HG02884 (cell line): ENCODE data around the gene STIM2.
A peak's percentile ranks its signal among the peaks of the same experiment; 100 is the strongest.
"Not testable (repeated sequence)": the region's sequence is repeated elsewhere in the genome, so short reads cannot be mapped to it uniquely, and the experiment has no call there.

Experiments used
- ATAC-seq: cut with Tn5 transposase; IDR thresholded peaks from one replicate; pipeline ENCODE4 v1.9.1; 2021; ENCODE audit warnings: mild to moderate bottlenecking, moderate library complexity; ENCODE audit not compliant: unreplicated experiment

Gene STIM2

DNA sequence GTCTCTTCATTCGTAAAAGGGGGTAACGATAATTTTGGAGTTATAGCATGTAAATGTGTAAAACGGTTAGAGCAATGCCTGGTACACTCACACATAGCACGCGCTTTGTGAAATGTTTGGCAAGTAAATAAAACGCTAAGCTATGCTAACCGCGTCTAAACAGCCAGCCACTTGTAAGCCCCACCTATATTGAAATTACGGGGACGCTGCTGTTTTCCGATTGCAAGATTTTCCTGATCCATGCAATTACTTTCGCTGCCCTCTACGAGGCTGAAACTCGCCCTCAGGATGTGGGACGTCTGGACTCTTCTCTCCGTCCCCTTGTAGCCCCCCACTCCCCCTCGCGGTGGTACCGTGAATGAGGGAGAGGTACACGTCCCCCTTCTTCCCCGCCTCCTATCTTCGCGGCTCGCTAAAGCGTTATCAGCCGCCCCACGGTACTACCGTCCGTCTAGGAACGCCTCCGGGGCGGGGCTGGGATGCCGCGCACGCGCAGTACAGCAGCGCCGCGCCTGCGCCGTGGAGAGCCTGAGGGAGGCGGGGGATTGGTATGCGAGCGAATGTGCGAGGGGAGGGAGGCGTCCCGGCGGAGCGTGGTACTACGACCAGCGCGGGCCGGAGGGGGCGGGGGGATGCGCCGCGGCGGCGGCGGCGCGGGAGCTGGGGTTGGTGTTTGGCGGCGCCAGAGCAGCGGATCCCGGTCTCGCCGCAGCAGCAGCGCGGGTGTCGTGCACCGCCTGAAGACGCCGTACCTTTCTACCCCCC is at the start of gene STIM2:
Gene STIM2 (plus strand): TSS at position 685 of the 765 bp plus-strand sequence.
- peak; percentile 49 for ATAC-seq

DNA sequence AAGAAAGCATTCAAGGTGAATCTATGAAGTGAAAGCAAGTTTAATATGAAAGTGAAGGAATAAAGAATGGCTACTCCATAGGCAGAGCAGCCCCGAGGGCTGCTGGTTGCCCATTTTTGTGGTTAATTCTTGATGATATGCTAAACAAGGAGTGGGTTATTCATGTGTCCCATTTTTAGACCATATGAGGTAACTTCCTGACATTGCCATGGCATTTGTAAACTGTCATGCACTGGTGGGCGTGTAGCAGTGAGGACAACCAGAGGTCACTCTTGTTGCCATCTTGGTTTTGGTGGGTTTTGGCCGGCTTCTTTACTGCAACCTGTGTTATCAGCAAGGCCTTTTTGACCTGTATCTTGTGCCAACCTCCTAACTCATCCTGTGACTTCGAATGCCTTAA is 49.1 kb upstream of the STIM2 start:
- ATAC-seq = not testable (repeated sequence)

DNA sequence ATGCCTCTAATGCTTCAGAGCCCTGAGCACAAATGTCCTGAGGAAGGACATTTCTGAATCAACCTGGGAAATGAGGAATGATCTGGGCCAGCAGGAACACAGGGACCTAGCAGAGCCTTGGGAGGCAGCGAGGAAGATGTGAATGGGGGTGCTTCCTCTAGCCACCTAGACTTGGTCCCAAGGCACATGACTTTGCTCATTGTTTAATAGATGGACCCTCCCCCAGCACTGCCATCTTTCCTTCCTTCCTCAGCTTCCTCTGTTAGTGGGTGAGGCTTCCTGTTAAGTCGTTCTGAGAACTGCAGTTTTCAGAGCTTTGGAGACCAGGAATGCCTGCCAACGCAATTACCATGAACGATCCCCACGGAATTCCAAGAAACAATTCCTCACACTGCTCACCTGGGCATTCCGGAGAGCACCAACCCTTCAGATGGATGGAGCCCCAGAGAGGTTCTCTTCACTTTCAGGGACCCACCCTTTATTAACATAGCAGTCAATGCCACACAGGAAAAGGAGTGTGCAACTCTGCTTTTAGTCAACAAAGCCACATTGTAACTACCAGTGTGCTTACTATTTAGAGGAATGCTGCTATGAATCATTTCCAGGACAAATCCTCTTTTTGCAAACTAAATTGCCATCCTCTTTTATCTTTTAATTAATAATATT is 48.5 kb upstream of the STIM2 start:
- ATAC-seq = no peak

DNA sequence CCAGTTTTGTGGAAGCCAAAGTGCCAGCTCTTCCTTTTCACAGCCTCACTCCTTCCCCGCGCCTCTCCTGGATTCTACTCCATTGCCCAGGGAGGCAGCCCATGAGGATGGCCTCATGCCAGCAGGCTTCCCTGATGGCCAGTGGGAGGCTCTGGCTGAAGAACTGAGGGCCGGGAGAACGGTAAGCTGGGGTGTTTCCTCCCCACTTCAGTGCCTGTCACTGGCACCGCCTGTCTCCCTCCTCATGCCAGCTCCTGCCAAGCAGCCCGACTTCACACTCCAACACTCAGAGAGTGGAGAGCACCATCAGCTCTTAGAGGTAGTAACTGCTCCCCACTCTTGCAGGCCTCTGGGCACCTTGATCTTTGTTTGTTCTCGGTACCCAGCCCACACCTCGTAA is 46.9 kb upstream of the STIM2 start:
- ATAC-seq = no peak

DNA sequence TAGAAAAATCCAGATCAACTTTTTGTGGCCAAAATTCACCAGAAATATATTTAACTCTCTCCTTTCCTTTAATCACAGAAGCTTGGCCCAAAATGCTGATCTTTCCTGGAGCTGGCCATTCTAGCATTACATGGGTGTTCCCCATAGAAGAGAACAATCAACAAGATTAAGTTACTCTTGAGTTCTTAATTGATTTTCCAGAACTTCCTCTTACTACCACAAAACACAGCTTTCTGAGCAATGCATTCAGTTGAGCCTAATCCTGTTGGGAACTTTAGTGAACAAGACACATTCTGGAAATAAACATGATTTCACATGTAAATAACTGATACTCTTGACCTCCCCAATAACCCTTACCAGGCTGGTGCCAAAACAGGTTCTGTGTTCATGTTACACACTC is 45.4 kb upstream of the STIM2 start:
- no peak for ATAC-seq

DNA sequence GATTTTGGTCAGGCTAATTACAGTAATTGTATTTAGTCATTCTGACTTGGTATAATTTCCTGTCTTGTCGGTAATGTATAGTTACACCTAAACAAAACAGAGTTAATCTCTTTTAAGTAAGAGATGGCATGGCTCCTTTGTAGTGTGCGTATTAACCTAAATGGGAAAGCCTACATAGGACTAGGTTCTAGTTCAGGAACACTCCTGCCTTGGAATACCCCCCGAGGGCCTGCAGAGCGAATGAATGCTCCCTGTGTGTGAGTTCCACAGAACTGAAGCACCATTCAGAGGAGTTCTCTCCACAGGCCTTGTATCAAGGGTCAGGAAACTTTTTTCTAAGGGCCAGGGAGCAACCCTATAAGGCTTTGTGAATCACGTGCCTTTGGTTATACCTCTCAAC is 44.9 kb upstream of the STIM2 start:
- ATAC-seq = no peak

DNA sequence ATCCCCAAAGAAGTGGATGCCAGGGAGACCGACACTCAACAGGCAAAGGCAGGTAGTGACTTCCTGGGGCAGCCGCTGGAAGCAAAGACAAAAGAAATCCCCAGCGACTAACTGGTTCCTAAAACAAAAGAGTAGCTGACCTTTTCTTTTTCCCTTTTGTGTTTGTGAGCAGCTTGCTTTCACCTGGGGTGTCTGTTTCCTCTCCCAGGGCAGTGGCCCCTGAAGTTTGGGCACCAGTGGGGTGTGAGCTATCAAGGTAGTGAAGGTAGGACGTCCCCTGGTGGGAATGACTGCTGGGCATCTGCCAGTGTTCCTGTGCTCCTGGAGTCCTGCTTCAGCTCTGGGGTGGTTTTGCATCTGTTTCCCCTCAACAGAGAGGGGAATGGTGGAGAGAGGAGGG is 41.6 kb upstream of the STIM2 start:
- no peak for ATAC-seq

DNA sequence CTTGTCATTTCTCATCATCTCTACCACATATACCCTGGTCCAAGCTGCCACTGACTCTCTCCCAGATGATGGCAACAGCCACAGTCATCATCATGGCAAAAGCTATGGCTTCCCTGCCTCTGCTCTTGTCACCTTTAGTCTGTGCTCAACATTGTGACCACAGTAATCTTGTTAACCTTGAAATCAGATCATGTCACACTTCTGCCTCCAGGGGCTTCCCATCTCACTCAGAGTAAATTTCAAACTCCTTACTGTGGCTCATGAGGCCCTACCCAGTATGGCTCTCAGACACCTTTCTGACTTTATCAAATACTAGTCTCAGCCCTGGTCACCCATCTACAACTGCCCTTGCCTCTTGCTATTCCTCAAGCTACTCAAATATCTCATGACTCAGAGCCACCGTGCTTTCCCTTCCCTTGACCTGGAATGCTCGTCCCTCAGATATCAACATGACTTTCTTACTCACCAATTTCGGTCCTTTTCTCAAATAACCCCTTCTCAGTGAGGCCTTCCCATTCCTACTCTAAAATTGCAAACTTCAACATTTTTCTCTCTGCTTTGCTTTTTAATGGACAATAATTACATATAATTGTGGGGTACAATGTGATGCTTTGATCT is 41.1 kb upstream of the STIM2 start:
- ATAC-seq = peak; percentile 32

DNA sequence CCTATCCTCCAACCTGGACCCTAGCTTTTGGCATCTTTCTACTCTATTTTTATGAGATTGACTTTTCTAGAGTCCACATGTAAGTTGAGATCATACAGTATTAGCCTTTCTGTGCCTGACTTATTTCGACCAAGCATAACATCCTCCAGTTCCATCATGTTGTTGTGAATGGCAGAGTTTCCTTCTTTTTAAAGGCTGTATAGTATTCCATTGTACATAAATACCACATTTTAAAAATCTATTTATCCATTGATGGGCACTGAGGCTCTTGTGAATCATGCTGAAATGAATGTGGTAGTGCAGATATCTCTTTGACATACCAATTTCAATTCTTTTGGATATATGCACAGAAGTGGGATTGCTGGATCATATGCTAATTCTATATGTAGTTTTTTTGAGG is 40.3 kb upstream of the STIM2 start:
- no peak for ATAC-seq

DNA sequence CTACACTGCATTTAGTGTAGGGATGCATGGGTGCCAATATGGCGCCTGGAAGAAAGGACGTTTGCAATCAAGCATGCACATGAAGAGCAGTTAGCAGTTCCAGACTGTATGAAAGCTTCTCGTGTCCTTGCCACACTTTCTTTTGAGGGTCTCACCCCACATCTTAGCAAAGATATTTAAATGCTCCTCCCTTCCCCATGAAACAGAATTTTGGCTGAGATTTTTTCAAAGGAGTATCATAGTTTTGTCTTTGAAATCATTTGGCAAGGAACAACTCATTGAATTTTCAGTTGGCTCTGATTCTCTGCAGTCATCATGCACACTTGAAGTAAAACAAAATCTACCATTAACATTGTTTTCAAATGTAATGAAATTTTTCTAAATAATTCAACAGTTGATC is 39.6 kb upstream of the STIM2 start:
- no peak for ATAC-seq

DNA sequence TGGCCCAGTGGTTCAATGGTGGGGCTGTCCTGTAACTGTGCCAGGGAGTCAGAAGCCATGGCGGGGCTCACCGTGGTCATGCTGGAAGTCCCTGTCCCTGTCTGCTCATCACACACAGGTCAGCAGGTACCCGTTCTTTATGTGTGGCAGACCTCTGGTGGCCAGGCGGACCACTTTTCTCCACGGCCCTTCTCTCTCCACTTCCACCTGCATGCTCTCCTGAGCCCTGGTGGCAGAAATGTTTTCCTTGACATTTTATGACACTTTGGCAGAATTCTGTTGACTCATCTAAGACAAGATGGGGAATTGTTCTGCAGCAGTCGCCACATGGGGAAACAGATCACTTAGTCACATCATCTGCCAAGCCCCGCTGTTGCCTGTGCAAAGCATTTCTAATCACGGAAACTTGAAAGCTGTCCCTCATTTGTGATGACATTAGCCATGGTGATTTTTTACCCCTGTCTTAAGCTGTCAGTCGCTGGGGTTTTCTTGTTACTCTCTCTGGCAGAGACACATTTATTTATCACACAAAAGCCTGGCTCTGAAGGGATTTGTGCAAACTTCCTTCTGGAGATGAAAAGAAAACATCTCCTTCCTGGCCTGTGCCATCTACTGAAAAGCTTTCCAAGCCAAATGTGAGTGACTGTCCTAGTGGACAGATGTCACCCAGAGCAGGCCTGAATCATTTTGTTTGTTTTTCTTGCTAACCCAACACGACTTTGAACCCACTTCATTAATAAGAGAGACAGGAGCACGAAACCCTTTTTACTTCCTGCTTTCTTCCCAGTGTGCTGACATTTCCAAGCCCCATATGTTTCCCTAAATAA is 38.8 kb upstream of the STIM2 start:
- ATAC-seq = no peak

DNA sequence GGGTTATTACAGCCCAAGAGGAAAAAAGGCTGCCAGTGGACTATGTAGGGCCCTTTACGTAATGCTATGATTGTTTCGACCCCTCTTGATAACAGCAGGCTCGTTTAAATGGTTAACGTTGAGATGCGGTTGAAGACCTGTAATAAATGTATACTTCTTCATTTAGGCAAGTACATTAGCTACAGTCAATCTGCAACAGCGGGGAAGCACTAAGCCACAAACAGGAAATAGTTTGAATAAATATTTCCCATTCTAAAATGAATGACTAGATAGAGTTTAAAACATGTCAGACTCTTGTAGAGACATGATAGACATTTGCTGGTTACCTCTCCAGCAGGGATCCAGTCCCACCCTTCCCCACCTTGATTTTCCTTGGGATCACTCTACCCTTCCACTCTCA is 38.1 kb upstream of the STIM2 start:
- peak; percentile 54 for ATAC-seq

DNA sequence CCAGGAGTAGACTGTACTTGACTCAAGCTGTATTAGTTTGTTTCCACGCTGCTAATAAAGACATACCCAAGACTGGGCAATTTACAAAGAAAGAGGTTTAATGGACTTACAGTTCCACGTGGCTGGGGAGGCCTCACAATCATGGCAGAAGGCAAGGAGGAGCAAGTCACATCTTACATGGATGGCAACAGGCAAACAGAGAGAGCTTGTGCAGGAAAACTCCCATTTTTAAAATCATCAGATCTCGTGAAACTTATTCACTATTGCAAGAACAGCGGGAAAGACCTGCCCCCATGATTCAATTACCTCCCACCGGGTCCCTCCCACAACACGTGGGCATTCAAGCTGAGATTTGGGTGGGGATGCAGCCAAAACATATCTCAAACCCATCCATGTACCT is 37.7 kb upstream of the STIM2 start:
- not testable (repeated sequence) for ATAC-seq

DNA sequence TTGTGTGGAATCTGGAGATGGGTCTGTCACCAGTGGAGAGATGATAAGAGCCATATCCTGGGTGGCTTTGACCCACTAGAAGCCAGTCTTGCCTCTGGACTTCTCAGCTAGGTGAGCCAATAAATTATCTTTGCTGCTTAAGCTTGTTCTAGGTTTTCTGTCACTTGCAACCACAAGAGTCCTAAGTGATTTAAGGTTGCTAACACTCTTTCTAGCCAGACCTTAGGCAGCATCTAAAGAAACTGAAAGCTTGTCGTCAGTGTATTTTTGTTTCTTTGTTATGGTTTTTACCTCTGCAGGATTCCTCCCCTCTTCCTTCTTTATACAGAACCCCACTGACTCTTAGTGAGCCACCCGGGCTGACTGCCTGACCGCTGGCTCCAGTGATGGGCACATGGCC is 37.1 kb upstream of the STIM2 start:
- no peak for ATAC-seq

DNA sequence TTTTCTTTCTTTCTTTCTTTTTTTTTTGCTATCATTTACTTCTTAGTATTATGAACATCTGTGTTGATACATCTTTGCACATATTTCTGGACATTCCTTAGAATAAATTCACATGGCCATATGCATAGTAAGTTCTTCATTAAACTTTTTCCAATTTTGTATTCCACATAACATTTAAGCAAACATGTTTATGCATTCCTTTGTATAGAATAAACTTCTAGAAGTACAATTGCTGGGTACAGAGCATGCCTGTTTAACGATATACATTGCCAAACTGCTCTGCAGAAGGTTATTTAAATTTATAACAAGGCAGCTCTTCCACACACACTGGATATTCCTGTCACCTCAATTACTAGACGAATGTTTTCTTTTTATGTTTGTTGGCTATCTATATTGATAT is 36.0 kb upstream of the STIM2 start:
- no peak for ATAC-seq

DNA sequence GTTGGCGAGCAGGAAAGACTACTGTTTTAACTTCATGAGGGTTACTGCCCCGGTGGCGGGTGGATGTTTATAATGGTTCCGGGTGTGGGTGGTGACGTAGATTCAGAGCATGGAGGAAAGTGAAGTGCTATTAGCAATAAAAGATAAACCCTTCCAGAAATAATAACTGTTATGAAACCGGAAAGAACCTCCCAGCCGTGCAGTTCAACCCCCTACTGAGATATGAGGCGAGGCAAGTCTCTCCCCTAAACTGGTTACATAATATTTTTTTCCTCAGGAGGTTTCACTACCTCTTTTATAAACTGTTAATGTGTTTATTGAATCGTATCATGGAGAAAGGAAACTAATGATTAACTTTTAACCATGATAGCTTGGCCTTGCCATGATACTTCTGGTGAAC is 33.9 kb upstream of the STIM2 start:
- ATAC-seq = peak; percentile 84

DNA sequence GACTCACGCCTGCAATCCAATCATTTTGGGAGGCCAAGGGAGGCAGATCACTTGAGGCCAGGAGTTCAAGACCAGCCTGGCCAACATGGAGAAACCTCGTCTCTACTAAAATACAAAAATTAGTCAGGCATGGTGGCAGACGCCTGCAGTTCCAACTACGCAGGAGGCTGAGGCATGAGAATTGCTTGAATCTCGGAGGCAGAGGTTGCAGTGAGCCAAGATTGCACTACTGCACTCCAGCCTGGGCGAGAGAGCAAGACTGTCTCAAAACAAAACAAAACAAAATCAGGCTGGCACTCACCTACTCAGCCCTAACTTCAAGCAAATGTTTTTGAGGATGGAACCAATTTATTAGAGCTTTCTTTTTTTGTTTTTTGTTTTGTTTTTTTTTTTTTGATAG is 33.3 kb upstream of the STIM2 start:
- ATAC-seq = not testable (repeated sequence)

DNA sequence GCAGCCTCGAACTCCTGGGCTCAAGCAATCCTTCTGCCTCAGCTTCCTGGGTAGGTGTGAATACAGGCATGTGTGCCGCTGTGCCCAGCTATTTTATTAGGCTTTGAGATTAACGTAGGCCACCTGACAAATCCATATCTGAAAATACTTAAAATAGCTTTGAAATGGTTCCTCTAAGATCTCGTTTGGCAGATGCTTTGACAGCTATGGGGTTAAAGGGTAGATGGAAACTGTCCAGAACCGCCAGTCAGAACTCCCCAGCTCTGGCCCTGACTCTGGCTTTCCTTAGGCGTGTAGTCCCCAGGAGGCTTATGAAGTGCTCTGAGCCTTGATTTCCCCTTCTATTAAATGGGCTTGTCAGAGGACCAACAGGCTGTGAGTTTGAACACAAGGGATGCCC is 32.8 kb upstream of the STIM2 start:
- no peak for ATAC-seq

DNA sequence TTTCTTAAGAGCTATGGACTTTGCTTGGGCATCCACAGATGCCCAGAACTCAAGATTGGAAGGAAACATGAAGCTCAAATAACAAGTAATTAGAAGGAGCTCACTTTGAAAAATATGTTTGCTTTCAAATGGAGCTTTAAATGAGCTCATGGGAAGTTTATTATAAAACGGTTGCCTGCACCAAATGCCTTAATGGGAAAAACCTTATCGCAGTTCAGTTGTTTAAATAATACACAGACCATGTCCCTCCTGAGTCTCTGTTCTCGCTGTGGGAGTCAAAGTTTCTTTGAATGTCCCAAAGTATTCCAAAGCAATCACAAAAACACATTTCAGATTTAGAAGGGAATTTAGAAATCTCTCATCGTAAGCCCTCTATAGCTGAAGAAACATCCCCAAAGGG is 31.6 kb upstream of the STIM2 start:
- no peak for ATAC-seq

DNA sequence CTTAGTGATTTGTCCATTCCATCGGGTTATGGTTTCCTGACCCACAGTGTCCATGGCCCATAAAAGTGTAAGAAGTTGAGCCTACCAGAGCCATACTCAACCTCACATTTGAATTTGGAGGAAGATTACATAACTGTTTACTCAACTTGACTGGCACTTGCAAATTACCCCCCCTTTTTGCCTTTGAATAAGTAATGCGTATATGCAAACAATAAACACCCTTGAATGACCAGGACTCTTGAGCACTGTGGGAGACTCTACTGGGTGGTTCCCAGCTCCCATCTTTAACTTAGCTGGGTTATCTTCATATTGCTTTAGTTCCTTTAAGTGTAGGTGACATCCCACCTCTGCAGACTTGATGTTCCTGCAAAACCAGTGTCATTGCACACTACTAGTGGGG is 30.6 kb upstream of the STIM2 start:
- ATAC-seq = no peak

DNA sequence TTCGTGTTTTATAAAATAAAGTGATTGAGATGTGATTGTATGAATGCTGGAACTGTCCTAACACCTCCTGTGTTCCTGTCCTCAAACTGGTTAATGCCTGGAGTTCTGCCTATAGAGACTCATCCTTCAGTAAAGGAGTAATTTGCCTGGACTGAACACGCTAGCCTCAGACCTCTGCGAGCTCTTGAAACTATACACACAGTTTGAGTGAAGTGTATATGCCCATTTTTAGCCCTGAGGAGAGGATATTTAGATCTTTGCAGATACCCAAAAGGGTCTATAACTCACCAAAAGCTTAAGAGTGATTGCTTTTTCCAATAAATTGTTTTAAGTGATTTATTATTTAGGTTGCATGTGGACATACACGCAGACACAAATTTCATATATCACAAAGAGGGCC is 29.9 kb upstream of the STIM2 start:
- ATAC-seq = no peak
